GM19351 (cell line): ENCODE measurements around the gene APOC4.
"Not testable (repeated sequence)": the region's sequence is repeated elsewhere in the genome, so short reads cannot be mapped to it uniquely, and the experiment has no call there.

Experiments used
- ATAC-seq: cut with Tn5 transposase; IDR thresholded peaks from one replicate; pipeline ENCODE4 v1.9.1; 2021; ENCODE audit warnings: mild to moderate bottlenecking, moderate library complexity; ENCODE audit not compliant: unreplicated experiment

The APOC4 gene

GRCh38 chr19:44942067-44942571 lies at the start of gene APOC4:
Gene APOC4 (plus strand): TSS chr19:44942237. CDS start chr19:44942278, 41 bp downstream.
- ATAC-seq, result no peak

GRCh38 chr19:44892932-44893331 lies 49.1 kb upstream of the APOC4 start:
- ATAC-seq, result no peak

- ATAC-seq, result no peak
Measured at GRCh38 chr19:44893332-44894051, 48.5 kb upstream of the APOC4 start.

GRCh38 chr19:44894052-44894400 lies 48.0 kb upstream of the APOC4 start:
- no peak for ATAC-seq

- no peak for ATAC-seq
Measured at GRCh38 chr19:44894946-44895345, 47.1 kb upstream of the APOC4 start.

- no peak for ATAC-seq
Measured at GRCh38 chr19:44897835-44898234, 44.2 kb upstream of the APOC4 start.

GRCh38 chr19:44900328-44901244 lies 41.5 kb upstream of the APOC4 start:
- ATAC-seq, result no peak

- ATAC-seq, result no peak
Measured at GRCh38 chr19:44903216-44903601, 38.8 kb upstream of the APOC4 start.

GRCh38 chr19:44903602-44904425 lies 38.2 kb upstream of the APOC4 start:
- ATAC-seq, result no peak

- no peak for ATAC-seq
Measured at GRCh38 chr19:44904426-44904994, 37.5 kb upstream of the APOC4 start.

- ATAC-seq, result no peak
Measured at GRCh38 chr19:44905437-44906160, 36.4 kb upstream of the APOC4 start, which contains the start of gene APOE. Gene APOE (plus strand): TSS chr19:44905796. CDS start chr19:44906625, 829 bp downstream.

- no peak for ATAC-seq
Measured at GRCh38 chr19:44907613-44908012, 34.4 kb upstream of the APOC4 start.

- ATAC-seq, result no peak
Measured at GRCh38 chr19:44908074-44908835, 33.8 kb upstream of the APOC4 start.

GRCh38 chr19:44908836-44909261 lies 33.2 kb upstream of the APOC4 start:
- no peak for ATAC-seq

- no peak for ATAC-seq
Measured at GRCh38 chr19:44909775-44910174, 32.3 kb upstream of the APOC4 start.

- not testable (repeated sequence) for ATAC-seq
Measured at GRCh38 chr19:44911896-44912295, 30.1 kb upstream of the APOC4 start.

GRCh38 chr19:44912854-44913253 lies 29.2 kb upstream of the APOC4 start:
- ATAC-seq, result no peak

- not testable (repeated sequence) for ATAC-seq
Measured at GRCh38 chr19:44913512-44914432, 28.3 kb upstream of the APOC4 start.
